ENCODE measurements around the gene COG5.

GRCh38 chr7:107302250-107302847, 261.4 kb downstream of the COG5 start:
- no peak for TF ChIP-seq CTCF (conservative IDR thresholded peaks at IDR 0.05; ENCODE audit: low read depth, low read length)
- TF ChIP-seq EZH2 (IDR thresholded peaks at IDR 0.05; ENCODE audit: borderline replicate concordance, low read depth, low read length, poor library complexity, severe bottlenecking): no peak
